Activated CD8-positive, alpha-beta memory T cell treated with anti-CD3 and anti-CD28 coated beads, Interleukin-2, amount 10 ng/mL, durations not matched to agents 7 days and 5 days (primary cell): Measurements from ENCODE around the gene TLR4. TPM values are rescaled to one million over a fixed set of nuclear protein-coding genes. Genes with fewer than 3 reads are reported as not detected.

ENCODE experiments used
- ATAC-seq: fragments of 150-1000 bp; cut with Tn5 transposase; one replicate; pipeline ENCODE4 v1.10.0; 2021; ENCODE audit warnings: moderate library complexity
- CTCF ChIA-PET: fragments of 350-600 bp; sonication (Branson Sonifier 250); formaldehyde crosslinking; loops from one replicate; lab custom pipeline; 2021; ENCODE audit warnings: antibody characterized with exemption; lab: Charles Lee
- DNase-seq: peaks from one replicate; pipeline ENCODE4 v3.0.0-alpha.2; 2020
- H3K27ac Mint-ChIP-seq: one replicate; pipeline ENCODE4 v1.8.0; 2021; ENCODE audit warnings: mild to moderate bottlenecking, mixed read lengths
- H3K27me3 Mint-ChIP-seq: one replicate; pipeline ENCODE4 v1.8.0; 2021; ENCODE audit warnings: mixed read lengths
- H3K36me3 Mint-ChIP-seq: one replicate; pipeline ENCODE4 v1.8.0; 2021; ENCODE audit warnings: mild to moderate bottlenecking, mixed read lengths
- H3K4me1 Mint-ChIP-seq: one replicate; pipeline ENCODE4 v1.8.0; 2021; ENCODE audit warnings: mixed read lengths
- H3K4me3 Mint-ChIP-seq: one replicate; pipeline ENCODE4 v1.8.0; 2021; ENCODE audit warnings: mild to moderate bottlenecking, moderate library complexity, mixed read lengths
- H3K9me3 Mint-ChIP-seq: one replicate; pipeline ENCODE4 v1.8.0; 2022; ENCODE audit warnings: low read depth, mixed read lengths
- total RNA-seq, 2 experiments: library from RNA; stranded (reverse); gene quantifications; one replicate each; pipeline ENCODE4 v1.2.3, GENCODE V29; 2021

Gene TLR4
- total RNA-seq, 2 experiments from 2014 or later: not detected

DNA sequence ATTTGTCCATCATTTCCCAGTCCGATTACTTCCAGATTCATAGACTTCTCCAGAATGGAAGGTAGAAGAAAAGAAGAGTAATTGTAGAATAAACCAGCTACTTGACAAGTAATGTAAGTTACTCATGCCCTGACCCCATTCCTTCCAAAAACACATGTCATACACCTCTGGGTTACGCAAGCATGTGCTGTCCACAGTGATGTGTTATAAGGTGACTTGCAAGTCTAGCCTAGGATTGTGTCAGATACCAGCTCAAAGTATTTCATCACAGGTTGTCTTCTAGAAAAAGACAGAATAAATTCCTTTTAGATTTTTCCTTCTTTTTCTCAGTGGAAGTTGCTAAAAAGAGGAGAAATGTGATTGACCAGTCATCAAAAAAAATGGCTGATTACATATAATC lies 8.0 kb upstream of the TLR4 start:
- H3K36me3 Mint-ChIP-seq: no peaks in the 10 kb centered on the region
- H3K4me1 Mint-ChIP-seq: no peaks in the 10 kb centered on the region
- DNase-seq: no peak
- H3K4me3 Mint-ChIP-seq: no peak overlapping the region
- CTCF ChIA-PET: no interaction called here
- no peaks in the 10 kb centered on the region for H3K9me3 Mint-ChIP-seq
- no peak for ATAC-seq
- H3K27ac Mint-ChIP-seq: no peak overlapping the region
- no peaks in the 10 kb centered on the region for H3K27me3 Mint-ChIP-seq

DNA sequence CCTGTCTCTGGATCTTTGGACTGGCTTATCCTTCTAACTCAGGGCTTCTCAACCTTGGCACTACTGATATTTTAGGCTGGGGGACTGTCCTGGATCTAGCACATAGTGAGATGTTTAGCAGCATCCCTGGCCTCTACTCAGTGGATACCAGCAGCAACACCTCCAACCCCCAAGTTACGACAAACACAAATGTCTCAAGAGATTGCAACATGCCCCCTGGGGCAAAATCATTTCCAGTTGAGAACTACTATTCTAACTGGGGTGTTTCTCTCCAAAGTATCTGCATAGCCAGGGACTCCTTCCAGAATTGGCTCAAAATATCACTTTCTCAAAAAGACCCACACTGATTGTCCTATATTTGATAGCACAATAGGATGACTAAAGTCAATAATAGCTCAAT lies 7.2 kb upstream of the TLR4 start:
- ATAC-seq: no peak
- H3K36me3 Mint-ChIP-seq: no peaks in the 10 kb centered on the region

DNA sequence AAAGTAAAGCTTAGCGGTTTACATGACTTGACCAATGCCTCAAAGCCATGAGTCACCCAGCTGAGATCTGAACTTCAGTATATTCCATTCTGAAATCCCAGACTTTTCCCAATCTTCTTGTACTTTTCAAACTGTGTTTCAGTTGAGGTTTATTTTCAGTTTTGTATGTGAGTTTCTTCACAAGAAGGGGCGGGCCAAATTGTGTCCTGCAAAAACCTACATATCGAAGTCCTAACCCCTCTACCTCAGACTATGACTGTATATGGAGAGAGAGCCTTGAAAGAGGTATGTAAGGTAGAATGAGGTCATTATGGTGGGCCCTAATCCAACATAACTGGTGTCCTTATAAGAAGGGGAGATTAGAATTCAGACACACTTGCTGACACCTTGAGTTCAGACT lies 666 bp upstream of the TLR4 start:
- DNase-seq (no peak), ATAC-seq (no peak)
- H3K27ac Mint-ChIP-seq: no peak overlapping the region
- no peak overlapping the region for H3K4me3 Mint-ChIP-seq
- H3K9me3 Mint-ChIP-seq: no peaks in the 10 kb centered on the region
- CTCF ChIA-PET: no interaction called here
- H3K36me3 Mint-ChIP-seq: no peaks in the 10 kb centered on the region
- peaks cover 6% of the 10 kb centered on the region for H3K27me3 Mint-ChIP-seq
- H3K4me1 Mint-ChIP-seq: no peaks in the 10 kb centered on the region

More for the DNA sequence above, 7.2 kb upstream of the TLR4 start:
- no peak overlapping the region for H3K4me3 Mint-ChIP-seq
- no peak overlapping the region for H3K27ac Mint-ChIP-seq
- no peaks in the 10 kb centered on the region for H3K27me3 Mint-ChIP-seq
- H3K9me3 Mint-ChIP-seq: no peaks in the 10 kb centered on the region
- CTCF ChIA-PET: no interaction called here
- H3K4me1 Mint-ChIP-seq: no peaks in the 10 kb centered on the region
- no peak for DNase-seq

DNA sequence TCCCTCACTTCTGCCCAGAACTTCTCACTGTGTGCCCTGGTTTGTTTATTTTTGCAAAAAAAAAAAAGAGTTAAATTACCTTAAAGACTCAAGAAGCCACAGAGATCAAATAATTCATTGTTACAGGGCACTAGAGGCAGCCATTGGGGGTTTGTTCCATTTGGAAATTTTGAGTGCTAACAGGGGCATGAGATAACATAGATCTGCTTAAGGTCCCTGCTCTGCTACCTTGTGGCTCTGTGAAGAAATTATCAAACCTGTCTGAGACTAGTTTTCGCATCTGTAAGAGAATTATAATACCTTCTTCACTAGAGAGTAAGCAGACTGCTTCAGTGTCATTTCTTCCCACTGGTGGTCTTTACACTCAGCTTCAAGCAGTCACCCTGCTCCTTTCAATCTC lies 394 bp downstream of the TLR4 start:
- CTCF ChIA-PET: no interaction called here
- DNase-seq (no peak), ATAC-seq (no peak)
- no peaks in the 10 kb centered on the region for H3K36me3 Mint-ChIP-seq
- no peaks in the 10 kb centered on the region for H3K4me1 Mint-ChIP-seq
- no peak overlapping the region for H3K27ac Mint-ChIP-seq
- peaks cover 9% of the 10 kb centered on the region for H3K27me3 Mint-ChIP-seq
- no peaks in the 10 kb centered on the region for H3K9me3 Mint-ChIP-seq
- no peak overlapping the region for H3K4me3 Mint-ChIP-seq

DNA sequence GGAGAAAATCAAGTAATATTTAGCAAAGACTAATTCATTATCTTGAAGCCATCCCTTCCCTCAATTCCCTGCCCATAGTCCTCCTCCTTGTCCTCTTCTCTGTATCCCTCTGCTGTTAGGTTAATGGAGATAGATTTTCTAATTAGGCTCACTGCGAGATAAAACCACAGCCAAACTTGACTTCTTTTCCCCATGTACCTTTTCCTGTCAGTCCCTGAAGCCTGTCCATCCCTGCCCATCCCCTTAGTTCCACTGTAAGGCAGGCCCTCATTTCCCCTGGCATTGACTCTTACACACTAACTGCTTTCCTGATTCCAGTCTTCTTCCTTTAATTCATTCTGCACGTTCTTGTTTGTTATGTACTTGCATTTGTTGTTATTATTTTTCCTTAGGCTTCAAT lies 1.2 kb downstream of the TLR4 start:
- ATAC-seq (no peak), DNase-seq (no peak)

GRCh38 chr9:117706421-117707116 lies 2.4 kb downstream of the TLR4 start:
- Mint-ChIP-seq H3K36me3 (no peaks in the 10 kb centered on the region), H3K9me3 (no peaks in the 10 kb centered on the region), H3K27me3 (peaks cover 18% of the 10 kb centered on the region), H3K4me3 (no peak overlapping the region), H3K27ac (no peak overlapping the region), H3K4me1 (no peaks in the 10 kb centered on the region)
- DNase-seq: no peak
- no peak for ATAC-seq
- CTCF ChIA-PET: no interaction called here

More for the DNA sequence above, 1.2 kb downstream of the TLR4 start:
- Mint-ChIP-seq H3K36me3 (no peaks in the 10 kb centered on the region), H3K27me3 (peaks cover 12% of the 10 kb centered on the region), H3K27ac (no peak overlapping the region), H3K4me1 (no peaks in the 10 kb centered on the region), H3K9me3 (no peaks in the 10 kb centered on the region), H3K4me3 (no peak overlapping the region)
- CTCF ChIA-PET: no interaction called here

DNA sequence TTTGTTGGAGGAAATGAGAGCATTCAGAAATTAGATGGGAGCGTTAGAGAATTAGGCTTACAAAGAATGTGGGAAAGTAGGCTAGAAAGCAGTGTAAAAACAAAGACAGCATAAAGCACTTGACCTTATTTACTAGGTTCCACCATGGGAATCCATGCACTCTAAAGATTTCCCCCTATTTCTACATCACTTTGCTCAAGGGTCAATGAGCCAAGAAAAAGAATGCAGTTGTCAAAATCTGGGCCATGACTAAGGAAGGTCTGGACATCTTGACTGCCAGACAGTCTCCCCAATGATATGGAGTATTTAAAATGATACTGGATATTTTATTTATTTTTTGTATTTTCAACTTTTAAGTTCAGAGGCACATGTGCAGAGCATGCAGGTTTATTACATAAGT lies 3.4 kb downstream of the TLR4 start:
- CTCF ChIA-PET: no interaction called here
- H3K4me1 Mint-ChIP-seq: no peaks in the 10 kb centered on the region
- H3K27me3 Mint-ChIP-seq: peaks cover 18% of the 10 kb centered on the region
- H3K4me3 Mint-ChIP-seq: no peak overlapping the region
- no peak for ATAC-seq
- no peaks in the 10 kb centered on the region for H3K9me3 Mint-ChIP-seq
- H3K27ac Mint-ChIP-seq: no peak overlapping the region
- DNase-seq: no peak
- no peaks in the 10 kb centered on the region for H3K36me3 Mint-ChIP-seq

DNA sequence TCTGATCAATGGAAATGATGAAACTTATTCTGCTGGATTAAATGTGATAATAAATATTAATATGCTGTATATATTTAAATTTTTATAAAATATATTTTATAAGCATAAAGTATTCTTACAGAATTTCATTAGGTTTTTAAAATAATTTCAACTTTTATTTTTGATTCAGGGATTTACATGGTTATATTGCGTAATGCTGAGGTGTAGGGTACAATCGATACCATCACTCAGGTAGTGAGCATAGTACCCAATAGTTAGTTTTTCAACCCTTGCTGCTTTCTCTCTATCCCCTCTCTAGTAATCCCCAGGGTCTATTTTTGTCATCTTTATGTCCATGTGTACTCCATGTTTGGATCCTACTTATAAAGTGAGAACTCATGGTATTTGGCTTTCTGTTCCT lies 5.7 kb downstream of the TLR4 start:
- no peaks in the 10 kb centered on the region for H3K9me3 Mint-ChIP-seq
- no peak for DNase-seq
- H3K27ac Mint-ChIP-seq: no peak overlapping the region
- no peaks in the 10 kb centered on the region for H3K4me1 Mint-ChIP-seq
- H3K27me3 Mint-ChIP-seq: peaks cover 21% of the 10 kb centered on the region
- no peaks in the 10 kb centered on the region for H3K36me3 Mint-ChIP-seq
- ATAC-seq: no peak
- CTCF ChIA-PET: interaction anchor here (1.5 kb wide), 1 partner anchor 64 kb away, joined by 3 read pairs; no protein-coding TSS in a partner anchor
- H3K4me3 Mint-ChIP-seq: no peak overlapping the region

GRCh38 chr9:117714282-117714681 lies 10.1 kb downstream of the TLR4 start:
- Mint-ChIP-seq H3K27ac (no peak overlapping the region), H3K36me3 (peaks cover 2% of the 10 kb centered on the region), H3K27me3 (peaks cover 21% of the 10 kb centered on the region), H3K4me1 (peaks cover 14% of the 10 kb centered on the region), H3K4me3 (no peak overlapping the region), H3K9me3 (peaks cover 4% of the 10 kb centered on the region)
- ATAC-seq (no peak), DNase-seq (no peak)
- CTCF ChIA-PET: no interaction called here

GRCh38 chr9:117715411-117715989 lies 11.3 kb downstream of the TLR4 start:
- DNase-seq: no peak
- H3K4me3 Mint-ChIP-seq: no peak overlapping the region
- H3K4me1 Mint-ChIP-seq: peaks cover 14% of the 10 kb centered on the region
- CTCF ChIA-PET: no interaction called here
- peaks cover 17% of the 10 kb centered on the region for H3K27me3 Mint-ChIP-seq
- no peak overlapping the region for H3K27ac Mint-ChIP-seq
- H3K36me3 Mint-ChIP-seq: peaks cover 2% of the 10 kb centered on the region
- H3K9me3 Mint-ChIP-seq: peaks cover 4% of the 10 kb centered on the region
- ATAC-seq: no peak

DNA sequence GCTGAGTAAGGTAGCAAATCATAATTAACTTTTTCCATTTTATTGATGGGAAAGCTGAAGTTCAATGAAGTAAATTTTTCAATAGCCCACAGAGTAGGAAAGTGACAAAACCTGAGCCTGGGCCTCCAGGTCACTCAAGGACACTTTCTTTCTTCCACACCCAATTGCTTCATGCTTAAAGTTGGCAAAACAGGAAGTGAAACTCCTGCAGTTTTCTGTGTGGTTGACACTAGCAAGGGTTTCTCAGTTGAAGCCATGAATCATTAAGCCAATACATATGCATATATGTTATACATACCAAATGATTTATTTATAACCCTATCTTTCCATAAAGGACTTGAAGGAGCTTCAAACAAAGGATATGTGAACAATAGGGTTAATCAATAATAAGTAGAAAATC lies 13.9 kb downstream of the TLR4 start:
- ATAC-seq (peak; percentile 60), DNase-seq (no peak)
- CTCF ChIA-PET: no interaction called here
- Mint-ChIP-seq H3K27ac (no peak overlapping the region), H3K4me1 (peaks cover 14% of the 10 kb centered on the region), H3K36me3 (peaks cover 2% of the 10 kb centered on the region), H3K27me3 (peaks cover 22% of the 10 kb centered on the region), H3K4me3 (no peak overlapping the region), H3K9me3 (peaks cover 4% of the 10 kb centered on the region)

DNA sequence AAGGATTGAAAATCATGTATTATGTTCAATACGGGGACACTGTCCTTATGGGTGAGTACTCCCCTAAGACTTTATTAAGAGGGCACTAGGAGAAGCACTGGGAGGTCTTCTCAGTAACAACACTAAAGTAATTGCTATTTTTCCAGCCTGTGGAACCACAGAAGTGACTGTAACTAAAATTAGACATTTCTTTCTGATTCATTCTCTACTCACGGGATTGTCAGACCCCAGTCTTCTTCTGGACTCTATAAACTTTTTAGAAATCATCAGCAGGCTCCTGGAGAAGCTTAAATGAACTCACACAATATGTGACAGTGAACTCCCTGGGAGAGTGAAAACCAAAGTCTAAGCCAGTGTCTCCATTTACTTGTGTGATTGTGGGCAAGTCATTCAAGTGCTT lies 14.5 kb downstream of the TLR4 start:
- Mint-ChIP-seq H3K4me3 (no peak overlapping the region), H3K27ac (no peak overlapping the region), H3K36me3 (peaks cover 2% of the 10 kb centered on the region), H3K9me3 (peaks cover 4% of the 10 kb centered on the region), H3K4me1 (peaks cover 14% of the 10 kb centered on the region), H3K27me3 (peaks cover 26% of the 10 kb centered on the region)
- DNase-seq (no peak), ATAC-seq (no peak)
- CTCF ChIA-PET: no interaction called here

DNA sequence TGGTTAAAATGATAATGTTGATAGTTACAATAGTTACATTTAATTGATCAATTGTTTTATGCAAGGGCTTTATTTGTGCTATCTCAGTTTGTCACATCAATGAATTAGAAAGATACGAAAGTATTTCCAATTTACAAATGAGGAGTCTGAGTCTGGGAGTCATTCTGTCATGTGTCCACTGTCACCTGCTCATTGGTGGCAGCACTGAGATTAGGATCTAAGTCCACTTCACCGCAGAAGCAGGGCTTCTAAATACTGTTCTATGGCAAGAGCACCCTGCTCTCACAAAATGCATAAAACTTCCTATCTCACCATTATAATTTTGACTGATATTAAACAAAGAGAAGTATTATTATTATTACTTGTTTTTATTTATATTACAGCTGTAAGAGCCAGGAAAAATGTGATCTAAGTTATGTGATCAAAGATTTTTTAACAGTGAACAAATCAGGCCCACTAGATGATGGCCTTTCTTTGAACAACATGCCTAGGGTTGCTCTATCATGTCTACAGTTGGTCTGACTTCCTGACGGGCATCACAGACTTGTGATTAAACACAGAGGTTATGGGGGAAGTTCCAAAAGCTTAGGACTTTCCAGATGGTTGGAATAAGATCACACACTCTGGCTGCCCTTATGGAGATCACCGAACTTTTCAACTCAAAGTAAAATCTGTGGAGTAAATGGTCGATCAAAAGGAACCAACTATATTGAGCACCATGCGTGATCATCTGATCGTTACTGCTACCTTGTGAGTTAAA lies 15.1 kb downstream of the TLR4 start:
- no peak overlapping the region for H3K4me3 Mint-ChIP-seq
- no peak for ATAC-seq
- H3K27ac Mint-ChIP-seq: no peak overlapping the region
- DNase-seq: no peak
- peaks cover 14% of the 10 kb centered on the region for H3K4me1 Mint-ChIP-seq
- peaks cover 4% of the 10 kb centered on the region for H3K9me3 Mint-ChIP-seq
- CTCF ChIA-PET: no interaction called here
- H3K27me3 Mint-ChIP-seq: peaks cover 29% of the 10 kb centered on the region
- H3K36me3 Mint-ChIP-seq: peaks cover 2% of the 10 kb centered on the region

DNA sequence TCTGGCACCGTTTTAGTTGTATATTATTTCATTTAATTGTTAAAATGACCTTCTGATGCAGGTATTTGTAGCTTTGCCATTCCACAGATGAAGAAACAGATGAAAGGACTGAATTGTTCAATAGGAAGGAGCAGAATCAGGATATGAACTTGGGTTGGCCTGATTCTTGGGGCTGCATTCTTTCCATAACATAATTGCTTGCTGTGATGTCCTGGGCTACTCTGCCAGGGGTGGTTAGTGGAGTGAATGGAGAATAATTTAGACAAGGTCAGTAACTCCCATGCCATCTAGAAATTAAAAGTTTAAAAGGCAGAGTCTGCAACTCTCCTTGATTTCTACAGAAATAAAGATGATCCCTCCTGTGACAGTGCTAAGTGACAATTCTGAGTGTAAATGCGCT lies 15.9 kb downstream of the TLR4 start:
- peaks cover 4% of the 10 kb centered on the region for H3K9me3 Mint-ChIP-seq
- CTCF ChIA-PET: no interaction called here
- H3K36me3 Mint-ChIP-seq: peaks cover 2% of the 10 kb centered on the region
- peaks cover 28% of the 10 kb centered on the region for H3K27me3 Mint-ChIP-seq
- no peak overlapping the region for H3K27ac Mint-ChIP-seq
- ATAC-seq (no peak), DNase-seq (no peak)
- no peak overlapping the region for H3K4me3 Mint-ChIP-seq
- peaks cover 14% of the 10 kb centered on the region for H3K4me1 Mint-ChIP-seq
